ENCODE measurements around the gene RPS6KA4. TPM values are rescaled to one million over a fixed set of nuclear protein-coding genes. Genes with fewer than 3 reads are reported as not detected.
"Not testable (repeated sequence)": the region's sequence is repeated elsewhere in the genome, so short reads cannot be mapped to it uniquely, and the experiment has no call there.

Gene RPS6KA4
- polyA plus RNA-seq (2013, experiment 1 of 2; ENCODE audit: insufficient read length), result 45.3 TPM
- polyA plus RNA-seq (2013, experiment 2 of 2; ENCODE audit: insufficient read length), result 27.4 TPM

DNA sequence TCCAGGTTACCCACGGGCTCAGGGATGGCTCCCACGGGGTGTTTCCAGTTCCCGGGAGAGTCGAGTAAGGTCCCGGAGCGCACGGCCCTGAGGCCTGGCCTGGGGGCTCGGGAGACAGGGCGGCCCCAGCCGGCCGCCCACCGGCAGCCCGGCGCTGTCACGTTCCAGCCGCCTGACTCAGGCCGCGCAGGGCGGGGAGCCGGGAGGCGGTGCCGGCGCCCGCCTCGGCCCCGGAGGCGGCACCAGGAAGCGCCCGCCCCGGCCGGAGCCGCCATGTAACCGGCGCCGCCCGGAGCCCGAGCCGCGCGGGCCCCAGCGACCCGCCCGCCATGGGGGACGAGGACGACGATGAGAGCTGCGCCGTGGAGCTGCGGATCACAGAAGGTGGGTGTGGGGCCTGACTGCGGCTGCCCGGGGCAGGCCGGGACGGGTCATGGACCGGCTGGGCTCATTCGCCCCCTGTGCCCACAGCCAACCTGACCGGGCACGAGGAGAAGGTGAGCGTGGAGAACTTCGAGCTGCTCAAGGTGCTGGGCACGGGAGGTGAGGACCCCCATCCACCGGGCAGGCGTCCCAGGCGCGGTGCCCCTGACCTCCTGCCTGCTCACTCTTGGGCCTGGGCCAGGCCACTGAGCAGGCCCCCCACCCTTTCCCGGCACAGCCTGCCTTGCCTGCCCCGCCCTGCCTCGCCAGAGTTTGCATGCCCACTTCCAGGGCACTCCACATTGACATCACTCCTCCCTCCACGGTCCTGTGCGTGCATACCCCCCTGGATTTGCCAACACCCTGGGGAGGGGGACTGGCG lies at the start of gene RPS6KA4:
Gene RPS6KA4, plus strand, starts transcription at position 256 of the 805 bp plus-strand sequence. Its CDS starts 74 bp downstream, at position 330.
- peak; percentile 81 for DNase-seq

DNA sequence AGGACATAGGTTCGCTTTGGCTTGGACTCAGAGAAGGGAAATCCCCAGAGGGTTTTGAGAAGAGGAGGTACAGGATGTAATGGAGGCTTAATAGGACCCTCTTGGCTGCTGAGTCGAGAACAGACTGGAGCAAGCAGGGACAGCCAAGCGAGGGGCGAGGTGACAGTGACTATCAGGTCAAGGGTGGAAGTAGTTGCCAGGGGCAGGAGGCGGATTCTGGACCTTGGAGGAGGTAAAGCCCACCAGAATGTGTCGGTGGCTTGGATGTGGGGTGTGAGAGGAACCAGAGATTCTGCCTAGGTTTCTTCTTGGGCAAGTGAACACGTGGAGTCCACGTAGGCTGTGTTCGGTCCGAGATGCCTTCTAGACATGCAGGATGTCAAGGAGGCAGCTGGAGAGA lies 46.0 kb upstream of the RPS6KA4 start:
- no peak for DNase-seq

DNA sequence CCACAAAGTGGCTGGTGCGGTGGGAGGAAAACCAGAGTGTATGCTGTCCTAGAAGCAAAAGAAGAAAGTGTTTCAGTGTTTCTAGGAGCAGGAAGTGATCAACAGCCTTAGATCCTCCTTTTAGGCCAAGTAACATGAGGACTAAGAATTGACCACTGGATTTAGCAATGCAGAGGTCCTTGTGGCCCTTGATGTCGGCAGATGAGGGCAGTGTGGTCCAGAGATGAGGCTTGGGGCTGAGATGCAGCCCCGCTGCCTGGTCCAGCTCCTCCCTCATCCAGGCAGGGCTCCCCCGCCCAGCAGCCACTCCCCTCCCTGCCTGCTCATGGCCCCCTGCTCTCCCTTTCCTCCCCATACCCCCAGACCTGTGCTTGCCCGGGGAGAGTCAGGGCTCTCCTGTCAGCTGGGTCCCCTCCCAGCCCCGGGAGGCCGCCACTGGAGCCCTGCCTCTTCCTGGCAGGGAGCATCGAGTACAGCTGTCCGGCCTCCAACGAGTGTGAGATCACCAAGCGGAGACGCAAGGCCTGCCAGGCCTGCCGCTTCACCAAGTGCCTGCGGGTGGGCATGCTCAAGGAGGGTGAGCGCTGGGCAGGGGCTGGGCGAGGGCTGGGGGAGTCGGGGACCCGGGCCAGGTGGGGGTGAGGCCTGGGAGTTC lies 45.3 kb upstream of the RPS6KA4 start:
- no peak for DNase-seq

DNA sequence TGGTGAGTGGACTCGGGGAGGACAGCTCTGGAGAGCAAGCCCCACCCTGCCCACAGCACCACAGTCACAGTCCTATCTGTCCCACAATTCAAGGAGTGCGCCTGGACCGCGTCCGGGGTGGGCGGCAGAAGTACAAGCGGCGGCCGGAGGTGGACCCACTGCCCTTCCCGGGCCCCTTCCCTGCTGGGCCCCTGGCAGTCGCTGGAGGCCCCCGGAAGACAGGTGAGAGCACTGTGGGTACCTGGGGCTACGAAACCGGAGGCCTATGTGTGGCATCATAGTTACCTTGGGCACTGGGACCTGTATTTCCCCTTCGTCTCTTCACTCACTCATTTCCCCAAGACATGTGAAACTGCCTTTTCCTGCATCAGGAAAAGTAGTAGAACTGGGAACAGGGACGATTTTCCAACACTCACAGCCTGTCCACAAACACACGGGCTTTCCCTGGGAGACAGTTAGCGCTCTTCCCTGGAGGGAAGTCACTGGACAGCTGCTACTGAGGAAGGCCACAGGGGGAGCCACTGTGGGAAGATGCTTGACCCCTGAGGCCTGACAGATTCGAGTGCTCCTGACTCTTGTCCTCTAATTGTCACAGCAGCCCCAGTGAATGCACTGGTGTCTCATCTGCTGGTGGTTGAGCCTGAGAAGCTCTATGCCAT lies 44.7 kb upstream of the RPS6KA4 start:
- DNase-seq, result no peak

DNA sequence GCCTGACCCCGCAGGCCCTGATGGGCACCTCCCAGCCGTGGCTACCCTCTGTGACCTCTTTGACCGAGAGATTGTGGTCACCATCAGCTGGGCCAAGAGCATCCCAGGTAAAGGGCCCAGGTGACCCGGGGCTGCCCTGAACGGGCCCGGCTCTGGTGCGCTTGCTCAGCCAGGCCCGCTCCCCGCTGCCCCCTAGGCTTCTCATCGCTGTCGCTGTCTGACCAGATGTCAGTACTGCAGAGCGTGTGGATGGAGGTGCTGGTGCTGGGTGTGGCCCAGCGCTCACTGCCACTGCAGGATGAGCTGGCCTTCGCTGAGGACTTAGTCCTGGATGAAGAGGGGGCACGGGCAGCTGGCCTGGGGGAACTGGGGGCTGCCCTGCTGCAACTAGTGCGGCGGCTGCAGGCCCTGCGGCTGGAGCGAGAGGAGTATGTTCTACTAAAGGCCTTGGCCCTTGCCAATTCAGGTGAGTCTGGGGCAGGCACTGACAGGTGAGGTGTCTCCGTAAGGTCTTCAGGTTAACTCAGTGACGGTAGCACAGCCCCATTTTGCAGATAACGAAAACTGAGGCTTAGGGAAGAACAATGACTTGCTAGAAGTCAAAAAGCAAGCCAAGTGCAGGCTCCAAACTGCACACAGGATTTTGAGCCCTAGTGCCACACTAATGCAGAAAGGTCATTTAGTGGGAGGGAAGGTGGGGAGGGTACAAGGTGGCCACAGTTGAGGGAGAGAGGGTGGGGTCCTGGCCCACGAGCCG lies 44.0 kb upstream of the RPS6KA4 start:
- DNase-seq, result no peak

DNA sequence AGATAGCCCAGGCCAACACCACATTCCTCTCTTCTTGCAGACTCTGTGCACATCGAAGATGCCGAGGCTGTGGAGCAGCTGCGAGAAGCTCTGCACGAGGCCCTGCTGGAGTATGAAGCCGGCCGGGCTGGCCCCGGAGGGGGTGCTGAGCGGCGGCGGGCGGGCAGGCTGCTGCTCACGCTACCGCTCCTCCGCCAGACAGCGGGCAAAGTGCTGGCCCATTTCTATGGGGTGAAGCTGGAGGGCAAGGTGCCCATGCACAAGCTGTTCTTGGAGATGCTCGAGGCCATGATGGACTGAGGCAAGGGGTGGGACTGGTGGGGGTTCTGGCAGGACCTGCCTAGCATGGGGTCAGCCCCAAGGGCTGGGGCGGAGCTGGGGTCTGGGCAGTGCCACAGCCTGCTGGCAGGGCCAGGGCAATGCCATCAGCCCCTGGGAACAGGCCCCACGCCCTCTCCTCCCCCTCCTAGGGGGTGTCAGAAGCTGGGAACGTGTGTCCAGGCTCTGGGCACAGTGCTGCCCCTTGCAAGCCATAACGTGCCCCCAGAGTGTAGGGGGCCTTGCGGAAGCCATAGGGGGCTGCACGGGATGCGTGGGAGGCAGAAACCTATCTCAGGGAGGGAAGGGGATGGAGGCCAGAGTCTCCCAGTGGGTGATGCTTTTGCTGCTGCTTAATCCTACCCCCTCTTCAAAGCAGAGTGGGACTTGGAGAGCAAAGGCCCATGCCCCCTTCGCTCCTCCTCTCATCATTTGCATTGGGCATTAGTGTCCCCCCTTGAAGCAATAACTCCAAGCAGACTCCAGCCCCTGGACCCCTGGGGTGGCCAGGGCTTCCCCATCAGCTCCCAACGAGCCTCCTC lies 43.1 kb upstream of the RPS6KA4 start:
- not testable (repeated sequence) for DNase-seq

DNA sequence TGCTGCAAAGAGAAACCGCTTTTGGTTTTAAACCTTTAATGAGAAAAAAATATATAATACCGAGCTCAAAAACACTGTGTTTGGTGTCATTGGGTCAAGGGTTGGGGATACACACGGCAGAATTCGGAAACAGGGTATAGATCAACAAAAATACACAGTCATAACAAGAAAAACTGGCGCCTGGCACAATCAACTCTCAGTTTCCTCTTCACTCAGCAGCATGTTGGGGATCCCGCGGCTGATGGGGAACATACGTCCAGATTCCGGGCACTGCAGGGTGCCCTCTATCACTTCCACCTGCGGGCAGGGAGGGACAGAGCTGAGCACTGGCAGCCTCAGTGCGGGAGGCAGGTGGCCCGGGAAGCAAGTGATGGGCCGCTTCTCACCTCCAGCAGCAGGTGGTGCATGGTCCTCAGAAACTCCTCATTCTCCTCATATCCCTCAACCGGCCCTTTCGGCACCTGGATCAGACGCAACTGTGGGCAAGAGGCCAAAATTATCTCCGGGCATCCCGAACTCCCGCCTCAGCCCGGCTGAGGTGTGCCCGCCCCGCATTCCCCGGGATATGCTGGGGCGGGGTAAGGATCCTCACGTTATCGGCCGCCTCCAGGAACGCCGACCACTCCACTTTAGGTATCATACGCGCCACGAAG lies 42.2 kb upstream of the RPS6KA4 start:
- no peak for DNase-seq

DNA sequence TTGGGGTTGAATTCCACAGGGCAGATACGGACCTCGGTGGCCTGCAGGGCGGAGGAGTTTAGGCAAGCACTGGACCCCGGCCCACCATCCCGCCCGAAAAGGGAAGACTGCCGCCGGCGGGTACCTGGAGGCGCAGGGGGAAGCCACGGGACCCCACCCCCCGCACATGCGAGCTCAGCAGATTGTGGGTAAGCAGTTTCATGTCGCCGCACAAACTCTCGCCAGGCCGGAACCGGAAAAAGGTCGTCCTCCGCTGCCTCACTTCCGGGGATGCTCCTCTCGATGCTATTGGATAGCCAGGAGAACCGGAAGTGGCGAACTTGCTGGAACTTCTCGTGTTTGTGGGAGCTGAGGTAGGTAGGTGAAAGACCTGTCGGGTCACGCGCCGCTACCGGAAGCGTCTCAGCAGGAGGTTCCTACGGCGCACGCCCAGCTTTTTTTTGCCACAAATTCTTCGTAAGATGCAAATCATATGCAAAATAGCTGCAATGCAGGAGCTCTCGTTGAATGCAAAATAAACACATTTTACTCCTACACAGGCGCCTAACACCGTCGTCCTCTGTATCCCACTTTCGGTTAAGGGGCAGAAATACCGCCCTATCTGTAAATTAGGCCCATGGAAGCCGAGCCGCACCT lies 41.5 kb upstream of the RPS6KA4 start, which contains the start of gene TRMT112:
Gene TRMT112, minus strand, starts transcription at position 235 of the 636 bp plus-strand sequence. Its CDS starts 33 bp downstream, at position 202.
- DNase-seq, result peak; percentile 97

DNA sequence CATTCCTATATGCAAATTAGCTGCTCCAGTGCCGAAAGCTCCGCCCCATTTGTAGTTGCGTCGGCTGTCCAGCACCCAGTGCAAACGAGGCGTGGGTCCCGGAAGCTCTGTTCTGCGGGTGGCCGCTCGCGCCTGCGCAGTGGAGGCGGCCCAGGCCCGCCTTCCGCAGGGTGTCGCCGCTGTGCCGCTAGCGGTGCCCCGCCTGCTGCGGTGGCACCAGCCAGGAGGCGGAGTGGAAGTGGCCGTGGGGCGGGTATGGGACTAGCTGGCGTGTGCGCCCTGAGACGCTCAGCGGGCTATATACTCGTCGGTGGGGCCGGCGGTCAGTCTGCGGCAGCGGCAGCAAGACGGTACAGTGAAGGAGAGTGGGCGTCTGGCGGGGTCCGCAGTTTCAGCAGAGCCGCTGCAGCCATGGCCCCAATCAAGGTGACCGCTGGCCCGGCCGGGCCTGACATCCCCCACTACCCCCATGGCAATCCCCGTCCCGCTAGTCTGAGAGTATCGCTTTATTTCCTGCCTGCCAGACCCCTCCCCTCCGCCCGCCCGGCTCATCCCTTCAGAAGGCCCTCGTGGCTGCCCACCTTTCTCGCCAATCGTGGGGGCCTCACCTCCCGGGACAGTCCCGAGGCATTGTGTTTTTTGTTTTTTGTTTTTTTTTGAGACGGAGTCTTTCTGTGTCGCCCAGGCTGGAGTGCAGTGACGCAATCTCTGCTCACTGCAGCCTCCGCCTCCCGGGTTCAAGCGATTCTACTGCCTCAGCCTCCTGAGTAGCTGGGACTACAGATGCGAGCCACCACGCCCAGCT lies 40.8 kb upstream of the RPS6KA4 start, which contains the start of gene PRDX5:
Gene PRDX5, plus strand, starts transcription at position 161 of the 805 bp plus-strand sequence. Its CDS starts 95 bp downstream, at position 256.
- DNase-seq, result peak; percentile 96

DNA sequence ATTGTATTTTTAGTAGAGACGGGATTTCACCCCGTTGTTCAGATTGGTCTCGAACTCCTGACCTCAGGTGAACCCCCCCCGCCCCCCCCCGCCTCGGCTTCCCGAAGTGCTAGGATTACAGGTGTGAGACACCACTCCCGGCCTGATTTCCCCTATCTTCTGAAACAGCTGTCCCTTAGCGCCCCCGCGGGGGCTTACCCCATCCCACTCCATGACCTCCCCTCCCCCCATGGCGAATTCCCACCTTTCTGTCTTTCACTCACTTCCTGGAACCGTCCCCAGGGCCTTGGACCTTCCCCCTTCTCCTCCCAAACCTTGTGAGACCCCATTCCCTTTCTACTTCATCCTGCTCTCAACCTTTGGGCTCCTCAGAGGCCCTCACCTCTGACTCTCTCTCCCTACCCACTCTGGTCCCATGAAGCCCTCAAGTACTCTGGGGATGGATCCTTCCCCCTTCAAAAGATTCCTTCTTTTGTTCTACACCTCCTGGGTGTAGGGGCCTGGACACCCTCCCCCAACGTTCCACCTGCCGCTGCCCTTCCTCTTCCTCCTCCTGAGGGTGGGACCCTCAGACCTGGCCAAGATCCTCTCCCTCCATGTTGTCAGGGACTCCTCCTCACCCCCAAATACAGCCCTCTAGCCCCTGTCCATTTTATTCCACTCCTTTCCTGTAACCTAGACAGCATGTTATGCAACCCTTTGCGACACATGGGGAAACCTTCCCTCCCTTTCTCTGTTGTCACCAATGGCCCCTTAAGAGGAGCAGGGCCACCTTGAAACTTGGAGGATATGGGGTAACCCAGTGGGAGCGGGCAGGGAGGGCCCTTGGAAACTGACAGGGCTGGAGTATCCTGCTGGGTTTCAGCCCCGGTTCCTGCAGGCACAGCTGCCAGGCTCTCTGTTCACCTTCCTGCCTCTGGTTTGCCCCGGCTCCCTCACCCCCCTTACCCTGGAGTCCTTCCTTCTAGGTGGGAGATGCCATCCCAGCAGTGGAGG lies 39.9 kb upstream of the RPS6KA4 start:
- DNase-seq, result no peak

DNA sequence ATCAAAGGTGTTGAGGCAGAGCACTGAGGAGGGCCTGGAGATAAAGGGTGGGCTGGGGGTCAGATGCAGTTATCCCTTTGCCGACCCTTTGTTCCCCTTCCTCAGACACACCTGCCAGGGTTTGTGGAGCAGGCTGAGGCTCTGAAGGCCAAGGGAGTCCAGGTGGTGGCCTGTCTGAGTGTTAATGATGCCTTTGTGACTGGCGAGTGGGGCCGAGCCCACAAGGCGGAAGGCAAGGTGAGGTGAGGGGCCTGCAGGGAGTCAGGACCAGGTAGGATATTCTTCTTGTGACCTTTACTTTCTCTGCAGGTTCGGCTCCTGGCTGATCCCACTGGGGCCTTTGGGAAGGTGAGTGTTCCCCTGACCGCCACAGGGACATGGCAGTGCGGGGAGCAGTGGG lies 38.4 kb upstream of the RPS6KA4 start:
- DNase-seq, result no peak

DNA sequence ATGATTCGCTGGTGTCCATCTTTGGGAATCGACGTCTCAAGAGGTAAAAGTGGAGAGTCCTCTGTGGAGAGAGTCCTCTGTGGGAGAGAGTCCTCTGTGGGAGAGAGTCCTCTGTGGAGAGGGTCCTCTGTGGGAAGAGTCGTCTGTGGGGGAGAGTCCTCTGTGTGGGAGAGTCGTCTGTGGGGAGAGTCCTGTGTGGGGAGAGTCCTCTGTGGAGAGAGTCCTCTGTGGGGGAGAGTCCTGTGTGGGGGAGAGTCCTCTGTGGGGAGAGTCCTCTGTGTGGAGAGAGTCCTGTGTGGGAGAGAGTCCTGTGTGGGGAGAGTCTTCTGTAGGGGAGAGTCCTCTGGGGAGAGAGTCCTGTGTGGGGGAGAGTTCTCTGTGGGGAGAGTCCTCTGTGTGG lies 37.9 kb upstream of the RPS6KA4 start:
- DNase-seq, result no peak

DNA sequence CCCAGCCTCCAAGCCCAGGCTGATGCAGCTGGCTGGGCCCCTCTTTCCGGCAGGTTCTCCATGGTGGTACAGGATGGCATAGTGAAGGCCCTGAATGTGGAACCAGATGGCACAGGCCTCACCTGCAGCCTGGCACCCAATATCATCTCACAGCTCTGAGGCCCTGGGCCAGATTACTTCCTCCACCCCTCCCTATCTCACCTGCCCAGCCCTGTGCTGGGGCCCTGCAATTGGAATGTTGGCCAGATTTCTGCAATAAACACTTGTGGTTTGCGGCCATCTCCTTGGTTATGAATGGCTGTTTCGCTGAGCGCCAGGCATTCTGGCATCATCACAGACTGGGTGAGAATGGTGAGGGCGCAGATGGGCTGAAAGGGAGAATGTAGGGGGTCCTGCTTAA lies 37.4 kb upstream of the RPS6KA4 start:
- no peak for DNase-seq

DNA sequence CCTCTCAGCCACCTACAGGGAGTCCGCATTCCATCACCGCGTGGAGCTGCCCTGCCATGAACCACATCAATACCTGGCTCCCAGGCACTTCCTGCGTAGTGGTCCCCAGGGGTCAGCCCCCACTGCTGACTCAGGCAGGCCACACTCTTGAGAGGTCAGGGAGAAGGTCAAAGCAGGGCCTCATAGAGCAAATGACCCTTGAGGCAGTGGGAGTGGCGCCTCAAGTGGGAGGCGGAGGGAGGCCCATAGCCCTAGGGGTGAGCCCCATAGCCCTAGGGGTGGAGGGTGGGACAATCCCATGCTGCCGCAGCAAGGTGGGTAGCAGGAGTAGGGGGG lies 36.1 kb upstream of the RPS6KA4 start:
- DNase-seq, result no peak

DNA sequence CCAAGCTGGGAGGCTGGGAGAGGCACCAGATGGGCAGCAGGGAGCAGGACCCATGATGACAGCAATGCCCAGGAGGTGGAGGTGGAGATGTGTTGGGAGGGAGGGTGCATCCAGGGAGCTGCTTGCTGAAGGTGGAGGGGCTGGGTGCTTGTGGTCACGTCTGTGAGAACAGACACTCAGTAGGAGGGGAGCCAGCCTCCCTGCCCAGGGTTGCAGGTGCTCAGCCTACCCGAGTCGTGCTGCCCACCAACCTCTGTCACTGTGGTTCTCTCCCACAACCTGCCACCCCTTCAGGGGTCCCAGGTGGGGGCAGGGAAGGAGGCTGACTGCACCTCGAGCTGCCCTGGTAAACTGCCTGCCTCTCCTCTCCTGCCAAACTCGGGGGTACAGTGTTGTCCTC lies 35.6 kb upstream of the RPS6KA4 start:
- DNase-seq, result no peak

DNA sequence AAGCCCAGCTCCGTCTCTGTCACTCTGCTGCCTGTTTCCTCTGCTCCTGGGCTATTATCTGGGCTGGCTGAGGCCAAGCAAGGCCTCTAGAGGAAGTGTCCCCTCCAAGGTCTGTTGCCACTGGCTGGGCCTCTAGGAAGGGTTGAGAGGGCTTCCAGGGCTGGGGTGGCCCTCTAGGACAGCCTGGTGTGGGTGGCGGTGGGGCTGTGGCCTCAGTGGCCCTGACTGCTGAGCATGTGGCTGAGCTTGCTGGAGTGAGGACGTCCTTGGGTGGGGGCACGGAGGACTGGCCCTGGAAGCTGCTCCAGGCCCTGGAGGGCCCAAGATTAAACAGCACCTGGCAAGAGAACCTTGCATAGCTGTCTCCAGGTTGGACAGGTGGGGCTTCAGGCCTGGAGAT lies 35.0 kb upstream of the RPS6KA4 start:
- DNase-seq, result not testable (repeated sequence)

DNA sequence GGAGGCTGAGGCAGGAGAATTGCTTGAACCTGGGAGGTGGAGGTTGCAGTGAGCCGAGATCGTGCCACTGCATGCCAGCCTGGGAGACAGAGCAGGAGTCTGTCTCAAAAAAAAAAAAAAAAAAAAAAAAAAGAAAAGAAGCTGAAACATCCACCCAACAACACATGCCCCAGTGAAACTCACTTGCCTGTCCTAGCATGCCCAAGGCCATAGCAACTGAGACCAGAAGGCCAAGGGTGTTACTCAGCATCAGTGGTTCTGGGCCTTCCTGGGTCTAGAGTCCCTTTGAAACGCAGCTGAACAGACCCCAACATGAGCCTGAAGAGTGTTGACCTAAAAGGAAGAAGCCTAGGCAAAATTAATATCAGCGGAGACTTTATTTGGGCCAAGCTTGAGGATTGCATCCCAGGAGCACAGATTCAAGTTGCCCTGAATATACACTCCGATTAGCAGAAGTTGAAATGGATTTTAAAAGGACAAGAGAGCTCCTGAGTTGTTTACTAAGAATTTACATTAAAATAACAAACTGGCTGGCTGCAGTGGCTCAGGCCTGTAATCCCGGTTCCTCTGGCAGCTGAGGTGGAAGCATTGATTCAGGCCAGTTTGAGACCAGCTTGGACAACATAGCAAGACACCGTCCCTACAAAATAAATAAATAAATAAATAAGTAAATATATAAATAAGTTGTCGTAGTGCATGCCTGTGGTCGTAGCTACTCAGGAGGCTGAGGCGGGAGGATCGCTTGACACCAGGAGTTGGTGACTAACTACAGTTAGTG lies 34.1 kb upstream of the RPS6KA4 start:
- no peak for DNase-seq
